Hepatocyte (in vitro differentiated cells): ENCODE results near the gene USP24. TPM values are rescaled to one million over a fixed set of nuclear protein-coding genes. Genes with fewer than 3 reads are reported as not detected.

Experiments used
- DNase-seq: peaks from one replicate; pipeline ENCODE4 v3.0.0-alpha.2; 2016; ENCODE audit warnings: low spot score
- H2AFZ ChIP-seq: fragments of 200-600 bp; sonication (generic); 2 replicates; pipeline ENCODE4 v1.6.0; 2016; ENCODE audit warnings: antibody characterized with exemption, mild to moderate bottlenecking
- H3K27ac ChIP-seq: fragments of 200-600 bp; sonication (generic); 2 replicates; pipeline ENCODE4 v1.5.1; 2016; ENCODE audit warnings: mild to moderate bottlenecking
- H3K27me3 ChIP-seq: fragments of 200-600 bp; sonication (generic); 2 replicates; pipeline ENCODE4 v1.6.1; 2016
- H3K36me3 ChIP-seq: fragments of 200-600 bp; sonication (generic); replicated peaks from 2 replicates; pipeline ENCODE4 v1.5.1; 2016; ENCODE audit warnings: low read depth; ENCODE audit not compliant: insufficient read depth
- H3K4me1 ChIP-seq: fragments of 200-600 bp; sonication (generic); 2 replicates; pipeline ENCODE4 v1.5.1; 2016; ENCODE audit warnings: mild to moderate bottlenecking, moderate library complexity; ENCODE audit not compliant: insufficient read depth
- H3K4me2 ChIP-seq: fragments of 200-600 bp; sonication (generic); 2 replicates; pipeline ENCODE4 v1.6.0; 2016
- H3K4me3 ChIP-seq: fragments of 200-600 bp; sonication (generic); 2 replicates; pipeline ENCODE4 v1.5.1; 2016; ENCODE audit warnings: mild to moderate bottlenecking
- H3K79me2 ChIP-seq: fragments of 200-600 bp; sonication (generic); 2 replicates; pipeline ENCODE4 v1.6.0; 2017; ENCODE audit warnings: mild to moderate bottlenecking
- H3K9me2 ChIP-seq: fragments of 200-600 bp; sonication (generic); replicated peaks from 2 replicates; pipeline ENCODE4 v1.6.0; 2017; ENCODE audit warnings: mild to moderate bottlenecking; ENCODE audit not compliant: insufficient read depth
- H3K9me3 ChIP-seq: fragments of 200-600 bp; sonication (generic); 2 replicates; pipeline ENCODE4 v1.5.1; 2016; ENCODE audit warnings: low read depth, mild to moderate bottlenecking
- H4K20me1 ChIP-seq: fragments of 200-600 bp; sonication (generic); 2 replicates; pipeline ENCODE4 v1.6.0; 2016; ENCODE audit warnings: mild to moderate bottlenecking; ENCODE audit not compliant: insufficient read depth, poor library complexity, severe bottlenecking
- EZH2 ChIP-seq: fragments of 200-600 bp; sonication (generic); IDR thresholded peaks from 2 replicates; pipeline ENCODE4 v1.6.1; 2016; ENCODE audit warnings: antibody characterized with exemption, mild to moderate bottlenecking, borderline replicate concordance
- EZH2phosphoT487 ChIP-seq: fragments of 200-600 bp; sonication (generic); IDR thresholded peaks from one replicate; pipeline ENCODE4 v1.6.1; 2018; ENCODE audit warnings: antibody characterized with exemption, mild to moderate bottlenecking, low read depth, moderate library complexity; ENCODE audit not compliant: unreplicated experiment, severe bottlenecking
- WGBS: methylation state at CpG from one replicate; pipeline ENCODE4 v1.1.6; 2016; ENCODE audit warnings: low lambda C conversion rate; ENCODE audit errors: missing lambda C conversion rate; 5-methylcytosine and 5-hydroxymethylcytosine counted together
- polyA plus RNA-seq: library from polyadenylated mRNA; unstranded; fragments of >200 nt; fragmentation: Nextera tagmentation; extraction: Ambion mirVana; gene quantifications from 2 replicates; pipeline ENCODE4 v1.2.1, GENCODE V29; 2016
- total RNA-seq: library from RNA; depleted of rRNA; stranded (reverse); fragments of >200 nt; gene quantifications from 2 replicates; pipeline ENCODE4 v1.2.3, GENCODE V29; 2014
- TF ChIP-seq, protein P1 (sequence below): fragments of 200-600 bp; sonication (generic); IDR thresholded peaks from 2 replicates; pipeline ENCODE4 v1.5.1; 2016; ENCODE audit warnings: antibody characterized with exemption, mild to moderate bottlenecking; ENCODE audit not compliant: poor library complexity

The USP24 gene
- total and polyA plus RNA-seq, 2 experiments from 2014 or later = 9.3 to 41.9 TPM

DNA sequence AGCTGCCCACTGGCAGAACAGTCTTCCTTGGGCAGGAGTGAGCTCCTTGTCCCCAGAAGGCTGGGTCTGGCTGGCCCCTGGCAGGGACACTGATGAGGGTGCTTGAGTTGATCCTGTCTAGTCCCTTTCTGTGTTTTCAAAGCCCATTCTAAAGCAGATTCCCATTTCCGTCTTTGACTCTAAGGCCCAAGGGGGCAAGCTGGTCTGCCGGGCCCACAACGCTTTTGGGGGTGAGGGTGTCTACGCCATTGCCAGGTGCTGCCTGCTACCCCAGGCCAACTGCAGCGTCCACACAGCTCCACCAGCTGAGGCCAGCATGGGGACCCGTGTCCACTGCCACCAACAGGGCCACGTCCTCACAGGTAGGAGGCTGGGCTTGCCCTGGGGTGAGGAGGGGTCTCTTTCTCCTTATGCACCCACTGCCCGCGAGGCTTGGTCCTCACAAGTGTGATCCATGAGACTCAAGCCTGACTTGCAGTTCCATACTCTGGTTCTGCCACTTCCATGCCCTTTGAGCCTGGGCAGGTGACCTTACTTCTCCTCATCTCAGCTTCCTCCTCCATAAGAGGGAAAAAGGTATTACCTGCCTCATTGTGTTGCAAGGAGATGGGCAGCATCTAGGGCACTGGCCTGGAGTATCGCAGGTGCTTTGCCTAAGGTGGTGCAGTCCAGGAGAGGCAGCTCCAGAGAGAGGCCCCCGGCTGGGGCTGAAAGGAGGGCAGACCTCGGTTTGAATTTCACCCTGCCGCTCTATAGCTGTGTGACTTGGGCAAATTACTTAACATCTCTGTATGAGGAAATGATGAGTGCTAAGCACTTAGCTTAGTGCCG lies 155.6 kb downstream of the USP24 start:
- no peaks in the 10 kb centered on the region for H3K9me2 ChIP-seq
- H4K20me1 ChIP-seq = no peaks in the 10 kb centered on the region
- no peaks in the 10 kb centered on the region for H3K27me3 ChIP-seq
- no peaks in the 10 kb centered on the region for H3K79me2 ChIP-seq
- no peak for DNase-seq
- no peaks in the 10 kb centered on the region for H3K36me3 ChIP-seq
- H3K4me2 ChIP-seq = no peak overlapping the region
- WGBS = 90% methylated on average over 14 of the region's 14 CpGs
- H3K4me1 ChIP-seq = no peaks in the 10 kb centered on the region
- H3K9me3 ChIP-seq = no peaks in the 10 kb centered on the region
- TF ChIP-seq, protein P1, sequence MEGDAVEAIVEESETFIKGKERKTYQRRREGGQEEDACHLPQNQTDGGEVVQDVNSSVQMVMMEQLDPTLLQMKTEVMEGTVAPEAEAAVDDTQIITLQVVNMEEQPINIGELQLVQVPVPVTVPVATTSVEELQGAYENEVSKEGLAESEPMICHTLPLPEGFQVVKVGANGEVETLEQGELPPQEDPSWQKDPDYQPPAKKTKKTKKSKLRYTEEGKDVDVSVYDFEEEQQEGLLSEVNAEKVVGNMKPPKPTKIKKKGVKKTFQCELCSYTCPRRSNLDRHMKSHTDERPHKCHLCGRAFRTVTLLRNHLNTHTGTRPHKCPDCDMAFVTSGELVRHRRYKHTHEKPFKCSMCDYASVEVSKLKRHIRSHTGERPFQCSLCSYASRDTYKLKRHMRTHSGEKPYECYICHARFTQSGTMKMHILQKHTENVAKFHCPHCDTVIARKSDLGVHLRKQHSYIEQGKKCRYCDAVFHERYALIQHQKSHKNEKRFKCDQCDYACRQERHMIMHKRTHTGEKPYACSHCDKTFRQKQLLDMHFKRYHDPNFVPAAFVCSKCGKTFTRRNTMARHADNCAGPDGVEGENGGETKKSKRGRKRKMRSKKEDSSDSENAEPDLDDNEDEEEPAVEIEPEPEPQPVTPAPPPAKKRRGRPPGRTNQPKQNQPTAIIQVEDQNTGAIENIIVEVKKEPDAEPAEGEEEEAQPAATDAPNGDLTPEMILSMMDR = no peak
- TF ChIP-seq EZH2phosphoT487 (no peak), EZH2 (no peak)
- no peak overlapping the region for H2AFZ ChIP-seq
- H3K27ac ChIP-seq = no peak overlapping the region
- no peak overlapping the region for H3K4me3 ChIP-seq

DNA sequence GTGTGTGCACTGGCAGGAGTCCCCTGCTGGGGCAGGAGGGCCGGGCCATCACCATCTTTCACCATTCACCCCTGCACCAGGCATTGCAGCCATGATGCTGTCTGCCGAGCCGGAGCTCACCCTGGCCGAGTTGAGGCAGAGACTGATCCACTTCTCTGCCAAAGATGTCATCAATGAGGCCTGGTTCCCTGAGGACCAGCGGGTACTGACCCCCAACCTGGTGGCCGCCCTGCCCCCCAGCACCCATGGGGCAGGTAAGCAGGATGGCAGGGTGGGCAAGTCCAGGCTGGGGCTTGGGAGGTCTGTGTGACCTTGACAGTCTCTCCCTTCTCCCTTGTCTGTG lies 157.2 kb downstream of the USP24 start:
- no peak for DNase-seq
- WGBS = 96% methylated on average over 6 of the region's 6 CpGs
- Histone ChIP-seq H3K36me3 (no peaks in the 10 kb centered on the region), H3K4me3 (no peak overlapping the region), H3K4me2 (no peak overlapping the region), H3K27me3 (no peaks in the 10 kb centered on the region), H4K20me1 (no peaks in the 10 kb centered on the region), H3K9me3 (no peaks in the 10 kb centered on the region), H3K9me2 (no peaks in the 10 kb centered on the region), H2AFZ (no peak overlapping the region), H3K4me1 (no peaks in the 10 kb centered on the region), H3K27ac (no peak overlapping the region), H3K79me2 (no peaks in the 10 kb centered on the region)
- TF ChIP-seq EZH2 (no peak), EZH2phosphoT487 (no peak)
- TF ChIP-seq, protein P1 = no peak

DNA sequence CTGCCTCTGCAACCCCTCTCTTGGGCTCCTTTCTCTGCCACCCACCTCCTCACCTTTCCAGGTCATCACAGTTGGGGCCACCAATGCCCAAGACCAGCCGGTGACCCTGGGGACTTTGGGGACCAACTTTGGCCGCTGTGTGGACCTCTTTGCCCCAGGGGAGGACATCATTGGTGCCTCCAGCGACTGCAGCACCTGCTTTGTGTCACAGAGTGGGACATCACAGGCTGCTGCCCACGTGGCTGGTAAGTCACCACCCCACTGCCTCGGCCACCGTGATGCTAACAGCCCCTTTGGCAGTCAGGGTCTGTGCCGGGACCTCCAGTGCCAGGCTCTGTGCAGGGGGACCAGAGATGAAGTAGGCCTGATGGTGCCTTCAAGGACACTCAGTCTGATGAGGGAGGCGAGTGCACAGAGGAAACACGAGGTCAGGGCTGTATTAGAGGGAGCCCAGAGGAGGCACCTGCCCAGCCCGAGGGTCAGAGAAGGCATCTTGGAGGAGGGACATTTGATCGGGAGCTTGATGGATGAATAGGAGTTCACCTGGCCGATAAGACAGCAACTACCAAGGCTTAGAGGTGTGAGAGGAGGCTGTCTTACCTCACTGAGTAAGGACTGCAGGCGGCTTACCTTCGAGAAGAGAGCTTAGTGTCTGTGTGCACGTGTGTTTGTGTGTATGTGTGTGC lies 157.8 kb downstream of the USP24 start:
- Histone ChIP-seq H3K9me2 (no peaks in the 10 kb centered on the region), H3K36me3 (no peaks in the 10 kb centered on the region), H3K27ac (no peak overlapping the region), H3K4me1 (no peaks in the 10 kb centered on the region), H3K79me2 (no peaks in the 10 kb centered on the region), H3K4me2 (no peak overlapping the region), H4K20me1 (no peaks in the 10 kb centered on the region), H3K4me3 (no peak overlapping the region), H3K27me3 (no peaks in the 10 kb centered on the region), H3K9me3 (no peaks in the 10 kb centered on the region), H2AFZ (no peak overlapping the region)
- TF ChIP-seq EZH2phosphoT487 = no peak
- no peak for TF ChIP-seq EZH2
- TF ChIP-seq, protein P1 = no peak
- no peak for DNase-seq
- WGBS = 89% methylated on average over 15 of the region's 15 CpGs
